Activated naive CD4-positive, alpha-beta T cell treated with anti-CD3 and anti-CD28 coated beads, Interleukin-2, amount 50 U/mL, for 72 hours (primary cell): ENCODE measurements around the gene STAB2. TPM values are rescaled to one million over a fixed set of nuclear protein-coding genes. Genes with fewer than 3 reads are reported as not detected.

Experiments
- ATAC-seq, 2 donors: fragments of 150-1000 bp; cut with Tn5 transposase; 2 replicates each; pipeline ENCODE4 v1.10.0; 2021; ENCODE audit warnings: mild to moderate bottlenecking in 2 of 2, moderate library complexity in 2 of 2
- DNase-seq, 2 donors: peaks; one replicate each; pipeline ENCODE4 v3.0.0; 2021 to 2022; ENCODE audit warnings: low spot score in 2 of 2
- H3K27ac Mint-ChIP-seq, 2 donors: one replicate each; pipeline ENCODE4 v1.8.0; 2022; ENCODE audit warnings: mild to moderate bottlenecking in 2 of 2, mixed read lengths in 2 of 2
- H3K36me3 Mint-ChIP-seq, 2 donors: one replicate each; pipeline ENCODE4 v1.8.0; 2022; ENCODE audit warnings: mixed read lengths in 2 of 2
- H3K9me3 Mint-ChIP-seq, 2 donors: one replicate each; pipeline ENCODE4 v1.8.0; 2022; ENCODE audit warnings: mixed read lengths in 2 of 2
- total RNA-seq, 2 donors: library from RNA; stranded (reverse); gene quantifications; one replicate each; pipeline ENCODE4 v1.2.3, GENCODE V29; 2022

Gene STAB2
- total RNA-seq, 2 donors from 2014 or later = not detected

- H3K9me3 Mint-ChIP-seq = no peaks in the 10 kb centered on the region
- H3K27ac Mint-ChIP-seq = no peak overlapping the region
- DNase-seq (no peak), ATAC-seq (no peak)
- peaks cover 0 to 16% of the 10 kb centered on the region in 2 donors for H3K36me3 Mint-ChIP-seq
Measured at GRCh38 chr12:103812789-103813188, 225.7 kb downstream of the STAB2 start.

DNA sequence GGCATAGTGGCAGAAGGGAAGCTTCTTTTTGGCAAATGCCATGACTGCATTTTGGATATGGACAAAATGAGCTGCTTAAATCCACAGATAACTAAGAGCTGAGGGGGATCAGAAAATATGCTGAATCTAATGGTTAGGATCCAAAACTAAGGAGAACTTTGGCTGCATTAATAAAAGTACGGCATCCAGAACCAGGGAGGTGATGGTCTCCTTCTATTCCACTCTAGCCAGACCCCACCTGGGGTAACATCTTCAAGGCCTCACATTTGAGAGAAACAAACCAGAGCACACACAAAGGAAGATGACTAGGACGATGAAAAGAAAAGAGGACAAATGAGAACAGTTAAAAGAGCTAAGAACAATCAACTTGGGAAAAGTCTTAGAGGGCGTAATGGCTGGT is 226.4 kb downstream of the STAB2 start:
- Mint-ChIP-seq H3K9me3 (no peaks in the 10 kb centered on the region), H3K36me3 (peaks cover 0 to 16% of the 10 kb centered on the region in 2 donors), H3K27ac (no peak overlapping the region)
- no peak for DNase-seq
- ATAC-seq = no peak

GRCh38 chr12:103813949-103814348 is 226.9 kb downstream of the STAB2 start:
- ATAC-seq (no peak), DNase-seq (no peak)
- peaks cover 0 to 16% of the 10 kb centered on the region in 2 donors for H3K36me3 Mint-ChIP-seq
- no peak overlapping the region for H3K27ac Mint-ChIP-seq
- H3K9me3 Mint-ChIP-seq = no peaks in the 10 kb centered on the region

GRCh38 chr12:103814436-103814835 is 227.4 kb downstream of the STAB2 start:
- H3K36me3 Mint-ChIP-seq = peaks cover 0 to 16% of the 10 kb centered on the region in 2 donors
- DNase-seq (no peak), ATAC-seq (no peak)
- H3K27ac Mint-ChIP-seq = no peak overlapping the region
- no peaks in the 10 kb centered on the region for H3K9me3 Mint-ChIP-seq

Other genes starting within 250 kb of the STAB2 start
- gene C12orf42, start 91.3 kb upstream of the STAB2 start, total RNA-seq = under 1 TPM in 1 of 2 donors, not detected in 1; 0.52 TPM